Epithelial cell of alveolus of lung (primary cell): Measurements from ENCODE around the gene GRXCR2. TPM values are rescaled to one million over a fixed set of nuclear protein-coding genes. Genes with fewer than 3 reads are reported as not detected.

Experiments used
- total RNA-seq: library from RNA; depleted of rRNA; stranded (reverse); fragments of >200 nt; gene quantifications from 2 replicates; pipeline ENCODE4 v1.2.1, GENCODE V29; 2015

Gene GRXCR2
- total RNA-seq = not detected in 2 replicates

GRCh38 chr5:145872914-145873313 lies at the start of gene GRXCR2:
Gene GRXCR2 (minus strand): TSS chr5:145873014. CDS start chr5:145872968, 46 bp downstream.

GRCh38 chr5:145834917-145835847 lies 37.6 kb downstream of the GRXCR2 start, which contains the start of gene PRELID2:
Gene PRELID2 (minus strand): TSS chr5:145835342. CDS start chr5:145835251, 91 bp downstream.

Other genes with a start within 250 kb of the GRXCR2 start
- 1.2 and 8.3 TPM in 2 replicates for gene PRELID2, start 37.7 kb downstream of the GRXCR2 start, total RNA-seq
- 2.5 TPM in 1 of 2 replicates, not detected in the other for gene SH3RF2, start 63.6 kb upstream of the GRXCR2 start, total RNA-seq
- gene PLAC8L1, start 232.6 kb upstream of the GRXCR2 start, total RNA-seq = not detected in 2 replicates